Panc1 (cell line): ENCODE measurements around the gene AP5M1. TPM values are rescaled to one million over a fixed set of nuclear protein-coding genes. Genes with fewer than 3 reads are reported as not detected.

Source experiments
- ATAC-seq: fragments of 200-7000 bp; cut with Tn5 transposase; 2 replicates; pipeline ENCODE4 v1.9.1; 2020; ENCODE audit warnings: mild to moderate bottlenecking, moderate library complexity
- BruUV-seq: library from RNA; stranded (reverse); fragments of 400-500 nt; replicated peaks from 2 replicates; lab custom pipeline; 2021; lab: Mats Ljungman, UMichigan
- CTCF ChIA-PET: fragments of 300-600 bp; sonication (Branson Sonifier 250); formaldehyde crosslinking; loops from one replicate; lab custom pipeline; 2022; ENCODE audit warnings: antibody characterized with exemption; lab: Charles Lee
- POLR2A ChIA-PET: fragments of 300-600 bp; sonication (Branson Sonifier 250); formaldehyde crosslinking; loops from one replicate; lab custom pipeline; 2022; ENCODE audit warnings: antibody characterized with exemption; lab: Charles Lee
- DNase-seq: peaks from one replicate; pipeline ENCODE4 v3.0.0-alpha.2; 2010; ENCODE audit warnings: low read depth, low spot score
- H3K27ac ChIP-seq: 2 replicates; pipeline ENCODE4 v1.5.1; 2011; ENCODE audit warnings: mild to moderate bottlenecking, low read length, inconsistent platforms
- H3K27me3 ChIP-seq: fragments of 200-500 bp; sonication (Bioruptor generic); 2 replicates; pipeline ENCODE4 v1.6.0; 2014; ENCODE audit warnings: low read length, inconsistent platforms; ENCODE audit not compliant: control insufficient read depth, insufficient read depth
- H3K36me3 ChIP-seq: fragments of 200-500 bp; sonication (Bioruptor generic); 2 replicates; pipeline ENCODE4 v1.5.1; 2014; ENCODE audit warnings: inconsistent platforms, mild to moderate bottlenecking, low read length, moderate library complexity; ENCODE audit not compliant: control insufficient read depth, insufficient read depth
- H3K4me1 ChIP-seq: 2 replicates; pipeline ENCODE4 v1.5.1; 2011; ENCODE audit warnings: inconsistent platforms, mild to moderate bottlenecking, low read length, moderate library complexity; ENCODE audit not compliant: control insufficient read depth, insufficient read depth
- H3K4me3 ChIP-seq, 2 experiments: 2 replicates each; pipeline ENCODE4 v1.5.1; 2011 to 2012; ENCODE audit warnings: low read depth in 2 of 2, low read length in 2 of 2, mild to moderate bottlenecking in 2 of 2, inconsistent platforms in 1 of 2, moderate library complexity in 1 of 2
- H3K9me3 ChIP-seq: fragments of 200-500 bp; sonication (Bioruptor generic); 2 replicates; pipeline ENCODE4 v1.5.1; 2014; ENCODE audit warnings: low read depth, mild to moderate bottlenecking, inconsistent platforms, low read length, moderate library complexity; ENCODE audit not compliant: control insufficient read depth, insufficient read depth
- CTCF ChIP-seq: fragments of 450-650 bp; IDR thresholded peaks from 2 replicates; pipeline ENCODE4 v1.5.1; 2017; ENCODE audit warnings: mild to moderate bottlenecking
- POLR2AphosphoS5 ChIP-seq: IDR thresholded peaks from 2 replicates; pipeline ENCODE4 v1.6.1; 2012; ENCODE audit warnings: mild to moderate bottlenecking, low read depth, low read length, moderate library complexity
- REST ChIP-seq, 2 experiments: IDR thresholded peaks; 2 replicates each; pipeline ENCODE4 v1.6.1; 2011 to 2012; ENCODE audit warnings: low read depth in 2 of 2, control low read depth in 1 of 2, low read length in 1 of 2, mild to moderate bottlenecking in 1 of 2, moderate library complexity in 1 of 2; ENCODE audit not compliant: insufficient read depth in 1 of 2
- SIN3A ChIP-seq: IDR thresholded peaks from 2 replicates; pipeline ENCODE4 v1.6.1; 2012; ENCODE audit warnings: low read depth, mild to moderate bottlenecking, low read length, moderate library complexity, borderline replicate concordance; ENCODE audit not compliant: insufficient read depth
- TCF7L2 ChIP-seq: IDR thresholded peaks from 2 replicates; pipeline ENCODE4 v1.6.1; 2011; ENCODE audit warnings: mild to moderate bottlenecking, low read depth, low read length, inconsistent platforms
- in situ Hi-C: cut with HindIII; loops from 2 replicates; pipeline ENCODE4 v1.10.0; 2016; ENCODE audit warnings: low sequenced_read_pairs, low pct_unique_long_range_greater_than_20kb
- intact Hi-C: fragments of 100-400 bp; cut with micrococcal nuclease; formaldehyde crosslinking; loops from one replicate; pipeline ENCODE4 v1.10.0; 2022; ENCODE audit not compliant: unreplicated experiment
- total RNA-seq: library from RNA; stranded (reverse); gene quantifications from one replicate; pipeline ENCODE4 v1.2.1, GENCODE V29; 2021; ENCODE audit not compliant: unreplicated experiment

AP5M1 gene
- total RNA-seq, 1 experiment from 2014 or later: 20.0 TPM

GRCh38 chr14:57277062-57277461 is 8.3 kb downstream of the AP5M1 start:
- no TSS peak for BruUV-seq
- Histone ChIP-seq H3K4me3 (no peak overlapping the region), H3K27me3 (no peaks in the 10 kb centered on the region), H3K4me1 (no peaks in the 10 kb centered on the region; the same call in 1 of the 2 replicates), H3K27ac (no peak overlapping the region), H3K36me3 (peaks cover 2% of the 10 kb centered on the region; the same call in 1 of the 2 replicates), H3K9me3 (no peaks in the 10 kb centered on the region)
- ChIA-PET POLR2A (no interaction called here), CTCF (no interaction called here)
- in situ Hi-C loops (no loop called here), intact Hi-C loops (no loop called here)
- DNase-seq (no peak), ATAC-seq (no peak)
- no peak for TF ChIP-seq CTCF
- no peak for TF ChIP-seq POLR2AphosphoS5
- no peak for TF ChIP-seq TCF7L2
- TF ChIP-seq REST (IDR thresholded peaks at IDR 0.05; ENCODE audit: insufficient read depth in 1 of 2, low read depth in 2 of 2, low read length in 1 of 2): no peak
- no peak for TF ChIP-seq SIN3A

- TF ChIP-seq CTCF (no peak), SIN3A (no peak), REST (IDR thresholded peaks at IDR 0.05; ENCODE audit: insufficient read depth in 1 of 2, low read depth in 2 of 2, low read length in 1 of 2) (no peak), POLR2AphosphoS5 (no peak), TCF7L2 (no peak)
- Histone ChIP-seq H3K27ac (no peak overlapping the region), H3K36me3 (peaks cover 3% of the 10 kb centered on the region; the same call in 1 of the 2 replicates), H3K4me3 (no peak overlapping the region), H3K4me1 (no peaks in the 10 kb centered on the region), H3K27me3 (no peaks in the 10 kb centered on the region), H3K9me3 (no peaks in the 10 kb centered on the region)
- in situ Hi-C loops (no loop called here), intact Hi-C loops (no loop called here)
- CTCF ChIA-PET: no interaction called here
- POLR2A ChIA-PET: no interaction called here
- no TSS peak for BruUV-seq
- no peak for DNase-seq
- no peak for ATAC-seq
Observed at GRCh38 chr14:57287745-57288144, 19.0 kb downstream of the AP5M1 start.
